Upper lobe of left lung (tissue), 6 donors: Measurements from ENCODE around the gene PDPK1. TPM values are rescaled to one million over a fixed set of nuclear protein-coding genes. Genes with fewer than 3 reads are reported as not detected.
A peak's percentile ranks its signal among the peaks of the same experiment; 100 is the strongest.

Source experiments
- ATAC-seq, 2 donors: fragments of 200-7000 bp; cut with Tn5 transposase; one replicate each; pipeline ENCODE4 v1.9.1; 2022; ENCODE audit warnings: mild to moderate bottlenecking in 2 of 2, moderate library complexity in 2 of 2; ENCODE audit not compliant: low FRiP score in 2 of 2
- DNase-seq, 2 donors: peaks; one replicate each; pipeline ENCODE4 v3.0.0-alpha.2; 2019 to 2020
- H3K27ac ChIP-seq, 4 donors: fragments of 200-600 bp; sonication (generic); one replicate each; pipeline ENCODE4 v1.5.1; 2016 to 2019
- H3K27me3 ChIP-seq, 4 donors: fragments of 200-600 bp; sonication (generic); one replicate each; pipeline ENCODE4 v1.5.1; 2017 to 2019
- H3K36me3 ChIP-seq, 4 donors: fragments of 200-600 bp; sonication (generic); one replicate each; pipeline ENCODE4 v1.5.1; 2016 to 2019
- H3K4me1 ChIP-seq, 4 donors: fragments of 200-600 bp; sonication (generic); one replicate each; pipeline ENCODE4 v1.5.1; 2018 to 2019
- H3K4me3 ChIP-seq, 4 donors: fragments of 200-600 bp; sonication (generic); one replicate each; pipeline ENCODE4 v1.5.1; 2017 to 2019; ENCODE audit warnings: mild to moderate bottlenecking in 2 of 4, moderate library complexity in 1 of 4
- H3K9me3 ChIP-seq, 4 donors: fragments of 200-600 bp; sonication (generic); one replicate each; pipeline ENCODE4 v1.5.1; 2018 to 2019
- EP300 ChIP-seq, 4 donors: sonication (generic); formaldehyde crosslinking; IDR thresholded peaks; one replicate each; pipeline ENCODE4 v1.5.1; 2017; ENCODE audit warnings: antibody characterized with exemption in 4 of 4, control low read depth in 2 of 4
- POLR2A ChIP-seq, 4 donors: fragments of 450-650 bp; IDR thresholded peaks; one replicate each; pipeline ENCODE4 v1.5.1; 2016 to 2017; ENCODE audit warnings: antibody characterized with exemption in 4 of 4, mild to moderate bottlenecking in 2 of 4
- POLR2AphosphoS5 ChIP-seq, 2 donors: sonication (generic); formaldehyde crosslinking; IDR thresholded peaks; one replicate each; pipeline ENCODE4 v1.5.1; 2017; ENCODE audit warnings: antibody characterized with exemption in 2 of 2
- WGBS, 2 donors: methylation state at CpG; one replicate each; pipeline ENCODE4 v1.1.5; 2017 to 2018; 5-methylcytosine and 5-hydroxymethylcytosine counted together
- total RNA-seq, 6 donors: library from RNA; depleted of rRNA in 4 of 6; stranded (reverse); fragments of >200 nt in 4 of 6; gene quantifications; one replicate each; pipeline versions ENCODE4 v1.1.0 to v1.2.1, GENCODE V29; 2016 to 2021
- TF ChIP-seq, protein P1 (sequence below), 6 experiments: fragments of 450-650 bp in 4 of 6; fragments of 200-600 bp in 2 of 6; sonication (generic) in 2 of 6; IDR thresholded peaks; one replicate each; pipeline ENCODE4 v1.5.1; 2016 to 2019; ENCODE audit warnings: antibody characterized with exemption in 6 of 6
- donor health status: DM: no; HTN: no; CAD: no; lungs with moderate emphysema.
- donor health status: DM: no; HTN: yes; CAD: no; lungs with severe emphysema.

The PDPK1 gene
- total RNA-seq, 6 donors from 2014 or later: 39.4 to 83.1 (median 67.2) TPM

DNA sequence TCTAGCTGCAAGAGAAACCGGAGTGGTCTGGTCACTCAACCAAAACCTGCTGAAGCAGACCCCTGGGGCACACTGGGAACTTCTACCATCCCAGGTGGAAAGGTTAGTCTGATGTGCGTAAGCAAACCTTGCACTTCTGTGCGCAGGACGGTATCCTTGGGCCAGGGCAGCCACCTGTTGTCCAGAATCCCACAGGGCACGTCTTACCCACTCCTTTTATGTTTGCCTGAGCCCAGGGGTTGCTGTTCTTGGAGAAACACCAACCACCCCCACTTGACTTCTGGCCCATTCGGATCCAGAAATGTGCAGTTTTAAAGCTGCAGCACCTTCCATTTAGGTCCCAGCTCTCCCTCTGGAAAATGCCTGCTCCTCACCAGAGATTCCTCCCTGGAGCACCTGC, 44.2 kb upstream of the PDPK1 start:
- ATAC-seq (peak; percentile 7 to 72), DNase-seq (peak in 1 of 2 donors; percentile 78)
- Histone ChIP-seq H3K27me3 (no peaks in the 10 kb centered on the region), H3K9me3 (no peaks in the 10 kb centered on the region), H3K36me3 (peaks cover 0 to 41% (median 15%) of the 10 kb centered on the region in 4 donors), H3K4me3 (no peak overlapping the region), H3K27ac (peak overlapping the region in 3 of 4 donors; percentile 31 to 69 (median 58)), H3K4me1 (peaks cover 18 to 36% (median 29%) of the 10 kb centered on the region in 4 donors)
- TF ChIP-seq POLR2A (IDR thresholded peaks at IDR 0.05) (peak in 1 of 4 donors; percentile 37), EP300 (IDR thresholded peaks at IDR 0.05) (no peak), POLR2AphosphoS5 (IDR thresholded peaks at IDR 0.05) (no peak)
- TF ChIP-seq, protein P1, sequence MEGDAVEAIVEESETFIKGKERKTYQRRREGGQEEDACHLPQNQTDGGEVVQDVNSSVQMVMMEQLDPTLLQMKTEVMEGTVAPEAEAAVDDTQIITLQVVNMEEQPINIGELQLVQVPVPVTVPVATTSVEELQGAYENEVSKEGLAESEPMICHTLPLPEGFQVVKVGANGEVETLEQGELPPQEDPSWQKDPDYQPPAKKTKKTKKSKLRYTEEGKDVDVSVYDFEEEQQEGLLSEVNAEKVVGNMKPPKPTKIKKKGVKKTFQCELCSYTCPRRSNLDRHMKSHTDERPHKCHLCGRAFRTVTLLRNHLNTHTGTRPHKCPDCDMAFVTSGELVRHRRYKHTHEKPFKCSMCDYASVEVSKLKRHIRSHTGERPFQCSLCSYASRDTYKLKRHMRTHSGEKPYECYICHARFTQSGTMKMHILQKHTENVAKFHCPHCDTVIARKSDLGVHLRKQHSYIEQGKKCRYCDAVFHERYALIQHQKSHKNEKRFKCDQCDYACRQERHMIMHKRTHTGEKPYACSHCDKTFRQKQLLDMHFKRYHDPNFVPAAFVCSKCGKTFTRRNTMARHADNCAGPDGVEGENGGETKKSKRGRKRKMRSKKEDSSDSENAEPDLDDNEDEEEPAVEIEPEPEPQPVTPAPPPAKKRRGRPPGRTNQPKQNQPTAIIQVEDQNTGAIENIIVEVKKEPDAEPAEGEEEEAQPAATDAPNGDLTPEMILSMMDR (IDR thresholded peaks at IDR 0.05): no peak
- 63 to 76% methylated on average over 6 of the region's 6 CpGs for WGBS, 2 donors

DNA sequence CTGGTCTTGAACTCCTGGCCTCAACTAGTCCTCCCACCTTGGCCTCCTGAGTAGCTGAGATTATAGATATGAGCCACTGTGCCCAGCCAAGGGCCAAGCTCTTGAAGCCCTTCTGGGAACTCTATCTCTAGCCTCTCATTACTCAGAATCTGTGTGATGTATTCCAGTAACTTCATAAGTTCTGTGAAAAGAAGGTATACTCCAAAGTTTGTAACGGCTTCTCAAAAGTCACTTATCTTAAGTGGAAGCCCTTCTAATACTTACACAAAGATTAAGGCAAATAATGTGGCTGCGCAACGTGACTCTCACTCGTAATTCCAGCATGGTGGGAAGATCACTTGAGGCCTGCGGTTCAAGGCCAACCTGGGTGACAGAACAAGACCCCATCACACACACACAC, 43.2 kb upstream of the PDPK1 start:
- Histone ChIP-seq H3K4me3 (no peak overlapping the region), H3K9me3 (no peaks in the 10 kb centered on the region), H3K4me1 (peaks cover 19 to 46% (median 39%) of the 10 kb centered on the region in 4 donors), H3K27me3 (no peaks in the 10 kb centered on the region), H3K27ac (peak overlapping the region; percentile 30 to 69 (median 44)), H3K36me3 (peaks cover 0 to 50% (median 18%) of the 10 kb centered on the region in 4 donors)
- ATAC-seq (no peak), DNase-seq (peak in 1 of 2 donors; percentile 84)
- 70 to 93% methylated on average over 5 of the region's 5 CpGs for WGBS, 2 donors
- TF ChIP-seq, protein P1 (IDR thresholded peaks at IDR 0.05): no peak
- TF ChIP-seq POLR2AphosphoS5 (IDR thresholded peaks at IDR 0.05): peak in 1 of 2 donors; percentile 45
- peak; percentile 58 to 97 (median 88) for TF ChIP-seq EP300 (IDR thresholded peaks at IDR 0.05)

- H3K27ac ChIP-seq: peak overlapping the region in 2 of 4 donors; percentile 30 to 69
- H3K9me3 ChIP-seq: no peaks in the 10 kb centered on the region
- no peak overlapping the region for H3K4me3 ChIP-seq
- peaks cover 0 to 50% (median 20%) of the 10 kb centered on the region in 4 donors for H3K36me3 ChIP-seq
- ATAC-seq (no peak), DNase-seq (no peak)
- TF ChIP-seq, protein P1 (IDR thresholded peaks at IDR 0.05): no peak
- TF ChIP-seq POLR2A (IDR thresholded peaks at IDR 0.05): no peak
- TF ChIP-seq POLR2AphosphoS5 (IDR thresholded peaks at IDR 0.05): no peak
- TF ChIP-seq EP300 (IDR thresholded peaks at IDR 0.05): no peak
- H3K4me1 ChIP-seq: peaks cover 19 to 50% (median 41%) of the 10 kb centered on the region in 4 donors
- 75 to 90% methylated on average over 5 of the region's 5 CpGs for WGBS, 2 donors
- H3K27me3 ChIP-seq: no peaks in the 10 kb centered on the region
Measured at GRCh38 chr16:2495041-2495440, 42.8 kb upstream of the PDPK1 start.

DNA sequence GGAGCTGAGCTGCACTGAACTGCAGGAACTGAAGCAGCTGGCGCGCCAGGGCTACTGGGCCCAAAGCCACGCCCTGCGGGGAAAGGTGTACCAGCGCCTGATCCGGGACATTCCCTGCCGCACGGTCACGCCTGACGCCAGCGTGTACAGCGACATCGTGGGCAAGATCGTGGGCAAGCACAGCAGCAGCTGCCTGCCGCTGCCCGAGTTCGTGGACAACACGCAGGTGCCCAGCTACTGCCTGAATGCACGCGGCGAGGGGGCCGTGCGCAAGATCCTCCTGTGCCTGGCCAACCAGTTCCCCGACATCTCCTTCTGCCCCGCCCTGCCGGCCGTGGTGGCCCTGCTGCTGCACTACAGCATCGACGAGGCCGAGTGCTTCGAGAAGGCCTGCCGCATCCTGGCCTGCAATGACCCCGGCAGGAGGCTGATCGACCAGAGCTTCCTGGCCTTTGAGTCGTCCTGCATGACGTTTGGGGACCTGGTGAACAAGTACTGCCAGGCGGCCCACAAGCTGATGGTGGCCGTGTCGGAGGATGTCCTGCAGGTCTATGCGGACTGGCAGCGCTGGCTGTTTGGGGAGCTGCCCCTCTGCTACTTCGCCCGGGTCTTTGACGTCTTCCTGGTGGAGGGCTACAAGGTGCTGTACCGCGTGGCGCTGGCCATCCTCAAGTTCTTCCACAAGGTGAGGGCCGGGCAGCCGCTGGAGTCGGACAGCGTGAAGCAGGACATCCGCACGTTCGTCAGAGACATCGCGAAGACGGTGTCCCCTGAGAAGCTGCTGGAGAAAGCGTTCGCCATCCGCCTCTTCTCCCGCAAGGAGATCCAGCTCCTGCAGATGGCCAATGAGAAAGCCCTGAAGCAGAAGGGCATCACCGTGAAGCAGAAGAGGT, 41.4 kb upstream of the PDPK1 start:
- DNase-seq: peak in 1 of 2 donors; percentile 81
- Histone ChIP-seq H3K4me1 (peaks cover 25 to 61% (median 47%) of the 10 kb centered on the region in 4 donors), H3K4me3 (no peak overlapping the region)

More for the DNA sequence above, 41.4 kb upstream of the PDPK1 start:
- Histone ChIP-seq H3K27me3 (no peaks in the 10 kb centered on the region), H3K36me3 (peaks cover 0 to 47% (median 18%) of the 10 kb centered on the region in 4 donors), H3K9me3 (no peaks in the 10 kb centered on the region), H3K27ac (peak overlapping the region in 2 of 4 donors; percentile 71 to 75)
- 95 to 96% methylated on average over 38 to 42 of the region's 62 CpGs for WGBS, 2 donors
- no peak for ATAC-seq
- TF ChIP-seq POLR2A (IDR thresholded peaks at IDR 0.05) (no peak), POLR2AphosphoS5 (IDR thresholded peaks at IDR 0.05) (no peak), EP300 (IDR thresholded peaks at IDR 0.05) (no peak)
- TF ChIP-seq, protein P1 (IDR thresholded peaks at IDR 0.05): no peak
